GM12873 (cell line): ENCODE data around the gene SRCIN1.

Source experiments
- TF ChIP-seq, protein P1 (sequence below): IDR thresholded peaks from 2 replicates; pipeline ENCODE4 v1.5.1; 2012; ENCODE audit warnings: low read depth, mild to moderate bottlenecking, moderate library complexity, low read length, control low read depth; ENCODE audit not compliant: insufficient read depth; ENCODE audit errors: missing control alignments

SRCIN1 gene

DNA sequence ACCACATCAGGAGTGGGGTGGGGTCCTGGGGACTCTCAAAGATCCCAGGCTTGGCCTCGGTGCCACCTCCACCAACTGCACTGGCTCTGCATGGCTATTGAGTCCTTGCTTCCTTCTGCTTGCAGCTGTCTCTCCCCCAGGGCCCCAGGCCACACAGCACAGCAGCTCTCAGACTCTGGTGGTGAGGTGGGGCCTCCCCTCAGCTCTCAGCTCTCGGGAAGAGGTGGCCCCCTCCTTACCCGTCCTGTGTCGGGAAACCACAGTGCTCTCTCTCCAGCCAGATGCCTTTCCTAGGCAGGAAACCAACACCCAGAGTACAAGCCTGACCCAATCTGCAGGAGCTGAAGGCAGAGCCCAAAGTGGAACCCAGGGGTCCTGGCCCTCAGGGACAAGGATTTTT is 18.5 kb downstream of the SRCIN1 start:
- TF ChIP-seq, protein P1, sequence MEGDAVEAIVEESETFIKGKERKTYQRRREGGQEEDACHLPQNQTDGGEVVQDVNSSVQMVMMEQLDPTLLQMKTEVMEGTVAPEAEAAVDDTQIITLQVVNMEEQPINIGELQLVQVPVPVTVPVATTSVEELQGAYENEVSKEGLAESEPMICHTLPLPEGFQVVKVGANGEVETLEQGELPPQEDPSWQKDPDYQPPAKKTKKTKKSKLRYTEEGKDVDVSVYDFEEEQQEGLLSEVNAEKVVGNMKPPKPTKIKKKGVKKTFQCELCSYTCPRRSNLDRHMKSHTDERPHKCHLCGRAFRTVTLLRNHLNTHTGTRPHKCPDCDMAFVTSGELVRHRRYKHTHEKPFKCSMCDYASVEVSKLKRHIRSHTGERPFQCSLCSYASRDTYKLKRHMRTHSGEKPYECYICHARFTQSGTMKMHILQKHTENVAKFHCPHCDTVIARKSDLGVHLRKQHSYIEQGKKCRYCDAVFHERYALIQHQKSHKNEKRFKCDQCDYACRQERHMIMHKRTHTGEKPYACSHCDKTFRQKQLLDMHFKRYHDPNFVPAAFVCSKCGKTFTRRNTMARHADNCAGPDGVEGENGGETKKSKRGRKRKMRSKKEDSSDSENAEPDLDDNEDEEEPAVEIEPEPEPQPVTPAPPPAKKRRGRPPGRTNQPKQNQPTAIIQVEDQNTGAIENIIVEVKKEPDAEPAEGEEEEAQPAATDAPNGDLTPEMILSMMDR, result no peak

DNA sequence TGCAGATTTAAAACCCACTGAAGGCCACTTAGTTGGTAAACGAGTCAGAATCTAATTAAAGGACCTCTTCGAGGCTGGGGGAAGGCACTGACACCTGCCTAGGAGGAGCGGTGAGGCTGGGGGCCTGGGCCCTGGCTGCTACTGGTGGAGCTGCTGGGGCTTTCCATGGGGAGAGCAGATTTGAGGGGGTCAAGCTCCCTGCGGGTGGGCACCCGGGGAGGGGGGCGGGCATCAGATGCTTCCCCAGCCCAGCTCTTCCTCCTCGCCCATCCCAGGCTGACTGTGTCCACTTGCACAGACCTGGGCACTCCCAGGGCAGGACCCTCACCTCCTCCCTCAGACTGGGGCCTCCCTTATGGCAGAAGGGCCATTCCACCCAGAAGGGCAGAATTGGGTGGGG is 19.0 kb downstream of the SRCIN1 start:
- TF ChIP-seq, protein P1, result no peak

DNA sequence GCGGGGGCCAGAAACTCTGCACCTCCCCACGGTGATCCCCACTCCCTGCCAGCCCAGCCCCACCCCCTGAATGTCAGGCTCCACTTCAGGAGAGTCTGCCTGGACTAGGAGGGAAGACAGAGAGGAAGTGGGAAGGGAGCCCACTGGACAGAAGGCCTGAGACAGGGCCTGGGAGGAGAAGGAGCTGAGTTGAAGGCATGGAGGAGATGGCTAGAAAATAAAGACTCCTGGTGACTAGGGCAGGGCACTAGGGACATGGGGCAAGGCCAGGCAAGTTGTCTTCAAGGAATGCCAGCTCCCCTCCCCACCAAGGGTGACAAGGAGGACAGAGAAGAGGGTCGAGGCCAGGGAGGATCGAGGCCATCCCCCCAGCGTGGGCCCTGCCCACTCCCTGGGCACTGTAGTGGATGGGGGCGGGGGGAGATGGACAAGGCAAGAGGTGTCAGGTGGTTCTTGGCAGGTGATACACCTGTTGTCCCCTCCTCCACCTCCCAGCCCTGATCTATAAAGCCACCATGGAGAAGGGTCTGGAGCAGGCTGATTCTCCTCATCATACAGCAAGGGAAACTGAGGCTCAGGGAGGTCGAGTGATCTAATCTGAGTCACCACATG is 19.7 kb downstream of the SRCIN1 start:
- TF ChIP-seq, protein P1, result no peak

DNA sequence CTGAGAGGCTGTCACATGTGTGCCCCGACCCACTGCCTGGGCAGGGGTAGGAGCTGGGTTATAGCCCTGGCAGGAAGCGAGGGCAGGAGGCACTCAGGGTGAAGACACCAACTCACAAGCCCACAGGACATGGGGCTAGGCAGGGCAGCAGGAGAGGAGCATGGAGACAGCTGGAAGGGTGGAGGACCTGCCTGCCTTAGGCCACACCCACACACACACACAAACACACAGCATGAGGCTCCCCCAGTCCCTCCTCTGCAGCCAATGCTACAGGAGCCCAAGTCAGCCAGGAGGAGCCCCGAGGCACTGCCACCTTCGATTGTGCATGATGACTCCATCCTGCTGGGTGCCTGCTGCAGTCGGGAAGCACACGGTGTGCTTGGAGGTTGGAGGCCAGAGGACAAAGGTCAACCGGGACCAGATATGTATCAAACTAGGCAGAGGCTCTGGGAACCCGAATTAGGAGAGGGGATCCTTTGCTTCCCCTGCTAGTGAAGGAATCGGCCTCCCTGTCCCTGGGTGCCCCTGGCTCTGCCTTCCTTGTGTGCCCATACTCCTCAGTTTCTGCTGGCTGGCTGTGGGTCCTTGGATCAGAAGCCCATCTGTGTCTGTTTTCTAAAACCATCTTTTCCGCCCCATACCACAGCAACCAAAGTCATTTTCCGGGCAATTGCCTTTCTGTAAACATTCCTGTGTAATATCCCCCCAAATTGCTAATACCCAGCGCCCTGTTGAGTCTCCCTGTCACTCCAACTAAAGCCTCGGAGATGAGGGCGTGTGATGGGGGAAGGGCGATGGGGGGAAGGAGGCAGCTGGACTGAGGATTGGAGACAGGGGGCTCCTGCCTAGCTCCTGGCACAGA is 20.5 kb downstream of the SRCIN1 start:
- TF ChIP-seq, protein P1, result no peak

DNA sequence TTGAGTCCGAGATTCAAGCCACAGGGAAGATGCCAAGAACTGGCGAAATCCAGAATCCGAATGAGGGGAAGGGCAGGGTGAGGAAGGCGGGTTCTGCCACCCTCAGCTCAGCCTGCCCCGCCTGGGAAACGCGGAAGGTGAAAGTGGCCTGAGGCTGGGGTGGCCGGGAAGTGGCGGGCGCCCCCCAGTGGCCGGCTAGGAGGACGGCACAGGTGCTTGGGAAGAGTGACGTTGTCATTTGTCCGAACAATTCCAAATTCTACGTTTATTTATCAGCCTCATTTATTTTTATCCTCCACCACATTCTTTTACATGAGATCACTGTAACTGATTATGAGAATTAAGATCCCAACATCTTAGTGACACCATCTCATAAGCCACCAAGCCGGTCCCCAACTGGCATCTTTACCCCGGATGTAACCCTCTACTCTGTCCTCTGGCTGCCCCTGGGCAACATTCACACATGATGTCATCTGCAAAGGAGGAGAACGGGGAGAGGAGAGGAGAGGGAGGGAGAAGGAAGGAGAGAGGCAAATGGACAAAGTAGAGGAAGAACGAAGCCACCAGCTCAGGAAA is 21.3 kb downstream of the SRCIN1 start:
- TF ChIP-seq, protein P1, result peak; percentile 91

DNA sequence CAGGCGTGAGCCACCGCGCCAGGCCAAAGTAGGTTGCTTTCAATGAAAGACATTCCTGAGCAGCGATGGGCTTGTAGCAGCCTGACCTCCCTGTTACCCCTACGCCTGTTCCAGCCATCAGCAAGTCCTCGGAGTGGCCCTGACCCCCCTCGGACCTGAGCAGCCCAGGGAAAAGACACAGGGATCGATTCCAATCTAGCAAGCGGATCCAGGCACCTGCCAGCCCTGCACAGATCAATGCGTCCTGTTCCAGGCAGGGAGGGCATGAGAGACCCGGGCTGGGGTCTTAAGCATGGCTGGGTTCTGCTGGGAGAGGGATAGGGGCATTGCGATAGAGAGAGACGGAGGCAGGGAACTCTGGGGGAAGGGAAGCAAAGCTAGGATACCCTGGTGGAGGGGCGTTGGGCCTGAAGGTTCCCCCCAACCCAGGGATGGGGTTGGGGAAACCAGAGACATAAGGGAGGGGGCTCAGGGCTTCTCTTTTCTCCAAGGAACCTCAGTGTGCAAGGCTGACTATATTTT is 21.9 kb downstream of the SRCIN1 start:
- TF ChIP-seq, protein P1, result no peak

DNA sequence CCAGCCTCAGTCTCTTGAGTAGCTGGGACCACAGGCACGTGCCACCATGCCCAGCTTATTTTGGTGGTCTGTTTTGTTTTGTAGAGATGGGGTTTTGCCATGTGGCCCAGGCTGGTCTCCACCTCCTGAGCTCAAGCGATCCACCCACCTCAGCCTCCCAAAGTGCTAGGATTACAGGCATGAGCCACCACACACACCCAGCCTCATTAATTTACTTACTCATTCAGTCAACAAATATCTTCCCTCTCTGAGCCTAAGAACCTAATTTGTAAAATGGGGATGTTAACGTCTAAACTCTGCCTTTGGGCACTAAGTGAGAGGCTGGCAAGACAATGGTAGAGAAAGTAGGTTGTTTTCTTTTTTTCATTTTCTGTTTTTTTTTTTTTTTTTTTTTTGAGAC is 22.6 kb downstream of the SRCIN1 start:
- TF ChIP-seq, protein P1, result no peak
